Endodermal cell (in vitro differentiated cells): ENCODE data around the gene PGM5. TPM values are rescaled to one million over a fixed set of nuclear protein-coding genes. Genes with fewer than 3 reads are reported as not detected.

Experiments used
- DNase-seq: peaks from one replicate; pipeline ENCODE4 v3.0.0-alpha.2; 2017
- H3K27ac ChIP-seq: 2 replicates; pipeline ENCODE4 v1.5.1; 2013; ENCODE audit warnings: mild to moderate bottlenecking, low read depth, low read length, moderate library complexity
- H3K27me3 ChIP-seq: 2 replicates; pipeline ENCODE4 v1.6.1; 2013; ENCODE audit warnings: mild to moderate bottlenecking, low read length, moderate library complexity; ENCODE audit not compliant: insufficient read depth, control insufficient read depth, poor library complexity, severe bottlenecking
- H3K36me3 ChIP-seq: 2 replicates; pipeline ENCODE4 v1.7.0; 2013; ENCODE audit warnings: mild to moderate bottlenecking, low read length, moderate library complexity; ENCODE audit not compliant: control insufficient read depth, insufficient read depth
- H3K4me1 ChIP-seq: one replicate; pipeline ENCODE4 v1.7.0; 2013; ENCODE audit warnings: low read length; ENCODE audit not compliant: control insufficient read depth, insufficient read depth
- H3K4me3 ChIP-seq: 2 replicates; pipeline ENCODE4 v1.5.1; 2013; ENCODE audit warnings: mild to moderate bottlenecking, low read length, moderate library complexity
- H3K9ac ChIP-seq: 2 replicates; pipeline ENCODE4 v1.6.1; 2013; ENCODE audit warnings: mild to moderate bottlenecking, low read length, moderate library complexity; ENCODE audit not compliant: poor library complexity, severe bottlenecking; ENCODE audit errors: extremely low read depth
- H3K9me3 ChIP-seq: 2 replicates; pipeline ENCODE4 v1.6.1; 2013; ENCODE audit warnings: mild to moderate bottlenecking, low read length, moderate library complexity; ENCODE audit not compliant: control insufficient read depth
- H3K27ac Mint-ChIP-seq: 2 replicates; pipeline ENCODE4 v1.8.0; 2020; ENCODE audit warnings: mixed read lengths
- H3K27me3 Mint-ChIP-seq: 2 replicates; pipeline ENCODE4 v1.8.0; 2021; ENCODE audit warnings: mild to moderate bottlenecking, mixed read lengths; ENCODE audit not compliant: insufficient read depth
- H3K36me3 Mint-ChIP-seq: 2 replicates; pipeline ENCODE4 v1.8.0; 2020; ENCODE audit warnings: low read depth, mixed read lengths
- H3K4me1 Mint-ChIP-seq: 2 replicates; pipeline ENCODE4 v1.8.0; 2020; ENCODE audit warnings: mixed read lengths
- H3K4me3 Mint-ChIP-seq: 2 replicates; pipeline ENCODE4 v1.8.0; 2020; ENCODE audit warnings: mild to moderate bottlenecking, moderate library complexity, mixed read lengths
- H3K9me3 Mint-ChIP-seq: 2 replicates; pipeline ENCODE4 v1.8.0; 2020; ENCODE audit warnings: mild to moderate bottlenecking, mixed read lengths
- CTCF ChIP-seq: fragments of 200-600 bp; sonication (generic); conservative IDR thresholded peaks from 2 replicates; pipeline ENCODE4 v1.5.0; 2021; ENCODE audit warnings: antibody characterized with exemption, mild to moderate bottlenecking
- WGBS, 2 experiments: methylation state at CpG; one replicate each; pipeline versions ENCODE4 v1.1.5 to v1.1.7; 2013; ENCODE audit warnings: missing lambda C conversion rate in 2 of 2, mixed read lengths in 1 of 2; ENCODE audit not compliant: insufficient coverage in 1 of 2, insufficient read length in 1 of 2; 5-methylcytosine and 5-hydroxymethylcytosine counted together
- total RNA-seq, 2 donors: library from RNA; stranded (reverse); fragmentation: NEBNext Ultra II Directional in 1 of 2; extraction: Animal tissue kit (Norgen Biotek cat#: 25700) in 1 of 2; gene quantifications; 2 replicates in 1 of 2; 3 replicates in 1 of 2; pipeline ENCODE4 v1.2.1, GENCODE V29; 2021

Gene PGM5
- total RNA-seq, 2 donors from 2014 or later: 0.33 to 0.64 TPM

GRCh38 chr9:68537616-68537880, 181.1 kb downstream of the PGM5 start:
- DNase-seq: no peak
- no peaks in the 10 kb centered on the region for H3K9me3 Mint-ChIP-seq
- H3K36me3 Mint-ChIP-seq: no peaks in the 10 kb centered on the region
- H3K4me1 ChIP-seq: no peaks in the 10 kb centered on the region
- H3K4me3 ChIP-seq: no peak overlapping the region
- H3K36me3 ChIP-seq: no peaks in the 10 kb centered on the region
- no peak overlapping the region for H3K27ac ChIP-seq
- peaks cover 55% of the 10 kb centered on the region for H3K27me3 ChIP-seq
- no peaks in the 10 kb centered on the region for H3K4me1 Mint-ChIP-seq
- WGBS, 2 experiments: 67 to 80% methylated on average over 1 of the region's 1 CpG
- H3K9ac ChIP-seq: no peak overlapping the region
- no peak overlapping the region for H3K4me3 Mint-ChIP-seq
- TF ChIP-seq CTCF: no peak
- H3K9me3 ChIP-seq: no peaks in the 10 kb centered on the region
- peaks cover 69% of the 10 kb centered on the region for H3K27me3 Mint-ChIP-seq
- no peak overlapping the region for H3K27ac Mint-ChIP-seq

GRCh38 chr9:68538200-68538599, 181.8 kb downstream of the PGM5 start:
- H3K9me3 Mint-ChIP-seq: no peaks in the 10 kb centered on the region
- no peak overlapping the region for H3K27ac Mint-ChIP-seq
- no peak overlapping the region for H3K4me3 Mint-ChIP-seq
- H3K4me1 ChIP-seq: no peaks in the 10 kb centered on the region
- no peak overlapping the region for H3K27ac ChIP-seq
- no peaks in the 10 kb centered on the region for H3K4me1 Mint-ChIP-seq
- H3K4me3 ChIP-seq: no peak overlapping the region
- peaks cover 61% of the 10 kb centered on the region for H3K27me3 ChIP-seq
- no peak overlapping the region for H3K9ac ChIP-seq
- WGBS, 2 experiments: 93% methylated on average over 3 of the region's 3 CpGs; no CpG with 5 or more reads in 1 of the 2 experiments
- H3K36me3 ChIP-seq: no peaks in the 10 kb centered on the region
- DNase-seq: no peak
- peaks cover 70% of the 10 kb centered on the region for H3K27me3 Mint-ChIP-seq
- no peaks in the 10 kb centered on the region for H3K36me3 Mint-ChIP-seq
- no peaks in the 10 kb centered on the region for H3K9me3 ChIP-seq
- TF ChIP-seq CTCF: no peak

DNA sequence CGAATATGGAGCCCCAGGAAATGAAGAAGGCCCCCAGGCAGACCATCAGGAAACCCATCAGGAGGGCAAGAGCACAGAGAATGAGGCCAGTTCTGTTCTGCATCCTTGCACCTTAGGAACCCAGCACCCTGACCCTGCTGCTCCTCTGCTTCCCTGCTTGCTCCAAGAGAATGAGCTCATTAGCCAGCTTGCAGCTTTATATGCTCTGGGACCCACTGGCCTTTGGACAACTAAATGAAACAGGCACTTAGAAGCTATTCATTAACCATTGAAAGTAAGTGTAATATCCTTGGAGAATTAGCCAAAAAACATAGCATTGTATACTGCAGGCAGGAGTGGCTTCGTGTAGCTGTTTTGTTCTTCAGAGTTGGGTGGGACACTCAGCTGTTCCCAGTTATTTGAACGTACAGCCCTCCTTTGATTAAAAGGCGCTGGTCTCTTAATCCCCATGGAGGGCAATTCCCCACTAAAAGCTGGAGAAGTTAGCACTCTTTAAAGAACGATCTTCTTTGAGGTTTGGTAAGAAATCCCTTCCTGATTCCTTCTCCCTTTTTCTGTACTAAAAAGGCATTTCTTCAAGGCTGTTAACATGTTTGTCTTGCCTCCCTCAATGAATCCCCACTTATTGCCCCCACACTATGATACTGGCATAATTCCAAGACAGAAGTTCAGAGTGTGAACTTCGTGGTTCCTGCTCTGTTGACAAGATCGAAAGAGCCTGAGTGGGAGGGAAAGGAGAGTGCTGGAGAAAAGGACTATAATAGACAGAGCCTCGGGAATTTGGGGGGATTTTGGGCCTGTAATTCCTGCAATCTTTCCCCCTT, 184.5 kb downstream of the PGM5 start, which contains the start of gene TMEM252:
Gene TMEM252 (minus strand): TSS at position 172 of the 824 bp plus-strand sequence. CDS start 69 bp downstream, at position 103.
- no peak for DNase-seq
- WGBS, 2 experiments: 76 to 84% methylated on average over 6 to 8 of the region's 8 CpGs
- no peaks in the 10 kb centered on the region for H3K36me3 Mint-ChIP-seq
- H3K4me1 Mint-ChIP-seq: no peaks in the 10 kb centered on the region
- Histone ChIP-seq H3K9ac (no peak within 1 kb of the TSS), H3K4me3 (no peak within 1 kb of the TSS), H3K4me1 (no peaks in the 10 kb centered on the region), H3K36me3 (no peaks in the 10 kb centered on the region), H3K27ac (no peak within 1 kb of the TSS), H3K27me3 (peaks cover 56% of the 10 kb centered on the region), H3K9me3 (no peaks in the 10 kb centered on the region)
- no peak for TF ChIP-seq CTCF
- H3K9me3 Mint-ChIP-seq: no peaks in the 10 kb centered on the region
- no peak within 1 kb of the TSS for H3K27ac Mint-ChIP-seq
- H3K4me3 Mint-ChIP-seq: no peak within 1 kb of the TSS
- peaks cover 66% of the 10 kb centered on the region for H3K27me3 Mint-ChIP-seq
